Retina (tissue), 1 donor: ENCODE measurements around the gene ZNF425.
"Not testable (repeated sequence)": the region's sequence is repeated elsewhere in the genome, so short reads cannot be mapped to it uniquely, and the experiment has no call there.

Source experiments
- DNase-seq: peaks from one replicate; pipeline ENCODE4 v3.0.0-alpha.2; 2016

The ZNF425 gene

GRCh38 chr7:149130572-149131198 is 4.6 kb upstream of the ZNF425 start:
- no peak for DNase-seq

- peak; percentile 90 for DNase-seq
Measured at GRCh38 chr7:149126662-149127266, 640 bp upstream of the ZNF425 start.

- peak; percentile 6 for DNase-seq
Measured at GRCh38 chr7:149125189-149125862, 798 bp downstream of the ZNF425 start.

- no peak for DNase-seq
Measured at GRCh38 chr7:149109969-149110368, 16.2 kb downstream of the ZNF425 start.

- DNase-seq, result no peak
Measured at GRCh38 chr7:149104749-149105148, 21.4 kb downstream of the ZNF425 start.

- no peak for DNase-seq
Measured at GRCh38 chr7:149104214-149104613, 21.9 kb downstream of the ZNF425 start.

- DNase-seq, result no peak
Measured at GRCh38 chr7:149103424-149103823, 22.7 kb downstream of the ZNF425 start.

- DNase-seq, result no peak
Measured at GRCh38 chr7:149102666-149103065, 23.5 kb downstream of the ZNF425 start.

- DNase-seq, result no peak
Measured at GRCh38 chr7:149100821-149101220, 25.3 kb downstream of the ZNF425 start.

- DNase-seq, result no peak
Measured at GRCh38 chr7:149099058-149099457, 27.1 kb downstream of the ZNF425 start.

GRCh38 chr7:149097088-149097487 is 29.0 kb downstream of the ZNF425 start:
- DNase-seq, result no peak

- no peak for DNase-seq
Measured at GRCh38 chr7:149093228-149093627, 32.9 kb downstream of the ZNF425 start.

GRCh38 chr7:149092244-149092643 is 33.9 kb downstream of the ZNF425 start:
- not testable (repeated sequence) for DNase-seq

GRCh38 chr7:149090397-149091195 is 35.5 kb downstream of the ZNF425 start, which contains the start of gene ZNF786:
TSS of gene ZNF786 (minus strand) at chr7:149090718. CDS start at chr7:149090640, 78 bp downstream.
- peak; percentile 97 for DNase-seq

GRCh38 chr7:149087376-149087775 is 38.7 kb downstream of the ZNF425 start:
- DNase-seq, result no peak

GRCh38 chr7:149085866-149086265 is 40.3 kb downstream of the ZNF425 start:
- no peak for DNase-seq

GRCh38 chr7:149084407-149084806 is 41.7 kb downstream of the ZNF425 start:
- DNase-seq, result no peak

GRCh38 chr7:149081914-149082313 is 44.2 kb downstream of the ZNF425 start:
- DNase-seq, result no peak

GRCh38 chr7:149077594-149077993 is 48.5 kb downstream of the ZNF425 start:
- DNase-seq, result no peak

GRCh38 chr7:149075286-149075685 is 50.8 kb downstream of the ZNF425 start:
- DNase-seq, result no peak

GRCh38 chr7:149074116-149074885 is 51.8 kb downstream of the ZNF425 start:
- no peak for DNase-seq

GRCh38 chr7:149072438-149072775 is 53.7 kb downstream of the ZNF425 start:
- no peak for DNase-seq
